ENCODE data around the gene IFFO2. TPM values are rescaled to one million over a fixed set of nuclear protein-coding genes. Genes with fewer than 3 reads are reported as not detected.

The IFFO2 gene
- total and polyA plus RNA-seq, 2 of the 13 experiments (the other 11 are each of a cell fraction or from before 2014, with no cell fraction given): 7.3 to 16.7 TPM

- TF ChIP-seq ZUFSP (CRISPR knock-in tag; IDR thresholded peaks at IDR 0.05; ENCODE audit: borderline replicate concordance) (no peak), ZNF20 (CRISPR knock-in tag; IDR thresholded peaks at IDR 0.05) (no peak), ZZZ3 (CRISPR knock-in tag; IDR thresholded peaks at IDR 0.05; ENCODE audit: borderline replicate concordance) (no peak), AGO2 (optimal IDR thresholded peaks at IDR 0.05; ENCODE audit: low read depth, low read length) (peak; percentile 47), SP1 (IDR thresholded peaks at IDR 0.05) (no peak), SP1 (CRISPR knock-in tag; IDR thresholded peaks at IDR 0.05) (no peak; the same call in 1 of the 2 replicates), PAXIP1 (CRISPR knock-in tag; conservative IDR thresholded peaks at IDR 0.05) (no peak; the same call in 1 of the 2 replicates), NBN (conservative IDR thresholded peaks at IDR 0.05) (no peak), ZNF784 (CRISPR knock-in tag; IDR thresholded peaks at IDR 0.05; ENCODE audit: borderline replicate concordance) (no peak), MTA3 (CRISPR knock-in tag; IDR thresholded peaks at IDR 0.05) (no peak), MLLT10 (CRISPR knock-in tag; IDR thresholded peaks at IDR 0.05) (no peak), ZSCAN21 (CRISPR knock-in tag; IDR thresholded peaks at IDR 0.05; ENCODE audit: borderline replicate concordance) (peak; percentile 49; the same call in 1 of the 2 replicates), ZNF10 (CRISPR knock-in tag; IDR thresholded peaks at IDR 0.05; ENCODE audit: borderline replicate concordance, low read depth) (no peak), GATA4 (IDR thresholded peaks at IDR 0.05; ENCODE audit: borderline replicate concordance, low read depth) (peak; percentile 62; the same call in 1 of the 2 replicates), PATZ1 (CRISPR knock-in tag; IDR thresholded peaks at IDR 0.05) (no peak), GLI4 (CRISPR knock-in tag; IDR thresholded peaks at IDR 0.05; ENCODE audit: borderline replicate concordance) (no peak), ZNF790 (CRISPR knock-in tag; IDR thresholded peaks at IDR 0.05; ENCODE audit: borderline replicate concordance) (0 out of 2 replicates have a peak, but pooled peaks have one; percentile 2), NFATC3 (CRISPR knock-in tag; IDR thresholded peaks at IDR 0.05) (no peak), TBL1XR1 (IDR thresholded peaks at IDR 0.05; ENCODE audit: borderline replicate concordance, low read length, partially characterized antibody) (no peak)
Observed at GRCh38 chr1:18956193-18957135, at the start of gene IFFO2 (continued).
